Thyroid gland (tissue), 4 donors: ENCODE results near the gene WNT7A. TPM values are rescaled to one million over a fixed set of nuclear protein-coding genes. Genes with fewer than 3 reads are reported as not detected.
"Not testable (repeated sequence)": the region's sequence is repeated elsewhere in the genome, so short reads cannot be mapped to it uniquely, and the experiment has no call there.

ENCODE experiments used
- DNase-seq, 2 donors: peaks; one replicate each; pipeline ENCODE4 v3.0.0-alpha.2; 2019
- H3K27ac ChIP-seq, 3 donors: fragments of 200-600 bp; sonication (generic); 1 replicate in 2 of 3; 2 replicates in 1 of 3; pipeline ENCODE4 v1.5.1; 2016 to 2019; ENCODE audit warnings: mild to moderate bottlenecking in 1 of 3, moderate library complexity in 1 of 3
- H3K27me3 ChIP-seq: fragments of 200-600 bp; sonication (generic); one replicate; pipeline ENCODE4 v1.5.1; 2019
- H3K36me3 ChIP-seq, 2 donors: fragments of 200-600 bp; sonication (generic); one replicate each; pipeline ENCODE4 v1.5.1; 2016 to 2019
- H3K4me1 ChIP-seq, 2 donors: fragments of 200-600 bp; sonication (generic); one replicate each; pipeline ENCODE4 v1.5.1; 2017 to 2019
- H3K4me3 ChIP-seq, 3 donors: fragments of 200-600 bp; sonication (generic); replicated peaks in 1 of 3; 1 replicate in 2 of 3; 2 replicates in 1 of 3; pipeline ENCODE4 v1.5.1; 2016; ENCODE audit warnings: mild to moderate bottlenecking in 1 of 3
- H3K9me3 ChIP-seq: fragments of 200-600 bp; sonication (generic); one replicate; pipeline ENCODE4 v1.5.1; 2017
- CTCF ChIP-seq, 6 experiments: fragments of 200-600 bp in 3 of 6; fragments of 450-650 bp in 3 of 6; sonication (generic) in 3 of 6; IDR thresholded peaks; one replicate each; pipeline ENCODE4 v1.5.1; 2016 to 2019; ENCODE audit warnings: antibody characterized with exemption in 6 of 6, mild to moderate bottlenecking in 2 of 6, inconsistent platforms in 1 of 6, moderate library complexity in 1 of 6
- POLR2A ChIP-seq, 2 donors: fragments of 450-650 bp; IDR thresholded peaks; one replicate each; pipeline ENCODE4 v1.6.1; 2017; ENCODE audit warnings: antibody characterized with exemption in 2 of 2, mild to moderate bottlenecking in 2 of 2, moderate library complexity in 1 of 2
- WGBS, 2 donors: methylation state at CpG; one replicate each; pipeline ENCODE4 v1.1.5; 2017; 5-methylcytosine and 5-hydroxymethylcytosine counted together
- intact Hi-C: fragments of 100-400 bp; cut with DNase I; formaldehyde crosslinking; loops from one replicate; pipeline ENCODE4 v1.15.1; 2023
- total RNA-seq, 4 donors: library from RNA; depleted of rRNA; stranded (reverse); fragments of >200 nt; gene quantifications; one replicate each; pipeline ENCODE4 v1.2.3, GENCODE V29; 2016

WNT7A gene
- total RNA-seq, 4 donors from 2014 or later = not detected

- intact Hi-C loops = no loop called here
- TF ChIP-seq POLR2A (IDR thresholded peaks at IDR 0.05) = no peak
- TF ChIP-seq CTCF (IDR thresholded peaks at IDR 0.05) = no peak
- Histone ChIP-seq H3K27ac (no peak overlapping the region), H3K4me1 (no peaks in the 10 kb centered on the region), H3K27me3 (no peaks in the 10 kb centered on the region), H3K36me3 (no peaks in the 10 kb centered on the region), H3K9me3 (no peaks in the 10 kb centered on the region), H3K4me3 (no peak overlapping the region)
- 83 to 85% methylated on average over 6 of the region's 6 CpGs for WGBS, 2 donors
- no peak for DNase-seq
These were observed 16.4 kb downstream of the WNT7A start for GRCh38 chr3:13863382-13863952.

- DNase-seq = no peak
- Histone ChIP-seq H3K4me1 (no peaks in the 10 kb centered on the region), H3K9me3 (no peaks in the 10 kb centered on the region), H3K4me3 (no peak overlapping the region), H3K27me3 (no peaks in the 10 kb centered on the region), H3K36me3 (no peaks in the 10 kb centered on the region), H3K27ac (no peak overlapping the region)
- TF ChIP-seq CTCF (IDR thresholded peaks at IDR 0.05) = no peak
- TF ChIP-seq POLR2A (IDR thresholded peaks at IDR 0.05) = no peak
- 79 to 83% methylated on average over 6 of the region's 6 CpGs for WGBS, 2 donors
- intact Hi-C loops = no loop called here
These were observed 18.4 kb downstream of the WNT7A start for GRCh38 chr3:13861461-13861860.

DNA sequence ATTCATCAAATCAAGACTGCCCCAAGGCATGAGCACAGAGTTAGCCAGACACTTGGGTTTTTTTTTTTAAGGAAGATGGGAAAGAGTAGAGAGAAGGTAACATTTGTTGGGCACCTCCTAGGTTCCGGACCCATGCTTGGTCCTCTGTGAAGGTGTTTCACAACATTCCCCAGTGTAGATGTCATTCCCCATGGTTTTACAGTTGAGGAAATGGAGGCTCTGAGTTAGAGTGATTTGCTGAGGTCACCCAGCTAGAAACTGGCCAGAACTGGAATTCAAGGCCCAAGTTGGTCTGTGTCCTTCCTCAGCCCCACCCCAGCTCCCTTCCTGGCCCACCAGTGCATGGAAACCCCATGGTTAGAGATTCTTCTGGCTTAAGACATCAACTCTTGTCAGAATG is 19.9 kb downstream of the WNT7A start:
- H3K4me3 ChIP-seq = no peak overlapping the region
- intact Hi-C loops = no loop called here
- no peaks in the 10 kb centered on the region for H3K9me3 ChIP-seq
- no peaks in the 10 kb centered on the region for H3K27me3 ChIP-seq
- H3K4me1 ChIP-seq = no peaks in the 10 kb centered on the region
- no peaks in the 10 kb centered on the region for H3K36me3 ChIP-seq
- no peak for TF ChIP-seq CTCF (IDR thresholded peaks at IDR 0.05)
- TF ChIP-seq POLR2A (IDR thresholded peaks at IDR 0.05) = no peak
- no peak overlapping the region for H3K27ac ChIP-seq
- DNase-seq = no peak
- WGBS, 2 donors = 92 to 93% methylated on average over 1 of the region's 1 CpG

DNA sequence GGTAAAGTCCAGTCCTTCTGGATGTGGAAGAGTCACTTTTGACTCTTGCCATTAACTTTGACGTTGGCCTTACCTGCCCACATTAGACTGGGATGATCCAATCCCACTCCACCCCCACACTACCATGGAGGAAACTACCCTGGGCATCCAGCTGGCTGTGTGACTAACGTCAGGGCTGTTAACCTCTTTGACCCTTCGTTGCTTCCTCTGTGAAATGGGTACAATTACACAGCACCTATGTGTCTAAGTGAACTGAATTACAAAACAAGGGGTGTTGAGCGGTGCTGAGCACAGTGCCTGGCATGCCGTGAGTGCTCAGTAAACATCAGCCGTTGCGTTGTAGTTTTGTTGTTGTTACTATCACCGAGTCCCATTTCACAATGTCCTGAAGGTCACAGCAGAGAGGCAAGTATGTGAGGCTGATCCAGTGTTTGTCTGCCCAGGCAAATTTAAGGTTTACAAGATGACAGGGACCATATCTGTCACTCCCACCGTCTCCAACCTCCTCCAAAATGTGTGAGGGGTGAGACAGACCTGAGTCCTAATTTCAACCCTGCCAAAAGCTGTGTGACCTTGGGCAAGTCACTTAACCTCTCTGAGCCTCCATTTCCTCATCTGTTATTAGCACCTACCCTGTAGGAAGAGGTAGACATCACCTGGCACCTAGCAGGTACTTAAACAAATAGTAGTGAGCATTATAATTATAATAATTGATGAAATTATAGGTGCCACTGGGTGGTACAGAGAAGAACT is 20.9 kb downstream of the WNT7A start:
- no peak for DNase-seq
- TF ChIP-seq POLR2A (IDR thresholded peaks at IDR 0.05) (no peak), CTCF (IDR thresholded peaks at IDR 0.05) (no peak)
- Histone ChIP-seq H3K9me3 (no peaks in the 10 kb centered on the region), H3K27me3 (no peaks in the 10 kb centered on the region), H3K4me1 (no peaks in the 10 kb centered on the region), H3K27ac (no peak overlapping the region), H3K36me3 (no peaks in the 10 kb centered on the region), H3K4me3 (no peak overlapping the region)
- 83 to 84% methylated on average over 9 of the region's 9 CpGs for WGBS, 2 donors
- intact Hi-C loops = no loop called here

- TF ChIP-seq POLR2A (IDR thresholded peaks at IDR 0.05) = no peak
- no peak for TF ChIP-seq CTCF (IDR thresholded peaks at IDR 0.05)
- Histone ChIP-seq H3K9me3 (no peaks in the 10 kb centered on the region), H3K27me3 (no peaks in the 10 kb centered on the region), H3K4me3 (no peak overlapping the region), H3K36me3 (no peaks in the 10 kb centered on the region), H3K27ac (no peak overlapping the region), H3K4me1 (no peaks in the 10 kb centered on the region)
- intact Hi-C loops = no loop called here
- WGBS, 2 donors = 63 to 68% methylated on average over 6 of the region's 6 CpGs
- no peak for DNase-seq
These were observed 22.0 kb downstream of the WNT7A start for GRCh38 chr3:13857702-13858380.

DNA sequence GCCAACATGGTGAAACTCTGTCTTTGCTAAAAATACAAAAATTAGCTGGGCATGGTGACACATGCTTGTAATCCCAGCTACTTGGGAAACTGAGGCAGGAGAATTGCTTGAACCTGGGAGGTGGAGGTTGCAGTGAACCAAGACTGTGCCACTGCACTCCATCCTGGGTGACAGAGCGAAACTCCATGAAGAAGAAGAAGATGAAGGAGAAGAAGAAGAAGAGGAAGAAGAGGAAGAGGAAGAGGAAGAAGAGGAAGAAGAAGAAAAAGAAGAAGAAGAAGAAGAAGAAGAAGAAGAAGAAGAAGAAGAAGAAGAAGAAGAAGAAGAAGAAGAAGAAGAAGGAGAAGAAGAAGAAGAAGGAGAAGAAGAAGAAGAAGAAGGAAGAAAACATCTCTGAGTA is 23.2 kb downstream of the WNT7A start:
- H3K9me3 ChIP-seq, intact Hi-C loops, DNase-seq, H3K27ac ChIP-seq, H3K4me3 ChIP-seq, H3K36me3 ChIP-seq, H3K27me3 ChIP-seq, H3K4me1 ChIP-seq: not testable (repeated sequence)
- 98 to 100% methylated on average over 1 of the region's 1 CpG for WGBS, 2 donors
